GM10248 (cell line): ENCODE measurements around the gene PLEKHH1.
"Not testable (repeated sequence)": the region's sequence is repeated elsewhere in the genome, so short reads cannot be mapped to it uniquely, and the experiment has no call there.

ENCODE experiments used
- CTCF ChIA-PET: fragments of 300-600 bp; sonication (Branson Sonifier 250); formaldehyde crosslinking; extraction: SDS; loops from one replicate; lab custom pipeline; 2021; ENCODE audit warnings: antibody characterized with exemption; lab: Yijun Ruan, JAX
- POLR2A ChIA-PET: fragments of 350-650 bp; sonication (Branson Sonifier 250); formaldehyde crosslinking; extraction: SDS; loops from one replicate; lab custom pipeline; 2020; ENCODE audit warnings: antibody characterized with exemption; lab: Yijun Ruan, JAX
- DNase-seq: peaks from one replicate; pipeline ENCODE4 v3.0.0; 2012; ENCODE audit errors: extremely low spot score
- TF ChIP-seq, protein P1 (sequence below): IDR thresholded peaks from 2 replicates; pipeline ENCODE4 v1.5.1; 2012; ENCODE audit warnings: mild to moderate bottlenecking, low read depth; ENCODE audit errors: extremely low read depth, missing control alignments, control extremely low read depth

PLEKHH1 gene

DNA sequence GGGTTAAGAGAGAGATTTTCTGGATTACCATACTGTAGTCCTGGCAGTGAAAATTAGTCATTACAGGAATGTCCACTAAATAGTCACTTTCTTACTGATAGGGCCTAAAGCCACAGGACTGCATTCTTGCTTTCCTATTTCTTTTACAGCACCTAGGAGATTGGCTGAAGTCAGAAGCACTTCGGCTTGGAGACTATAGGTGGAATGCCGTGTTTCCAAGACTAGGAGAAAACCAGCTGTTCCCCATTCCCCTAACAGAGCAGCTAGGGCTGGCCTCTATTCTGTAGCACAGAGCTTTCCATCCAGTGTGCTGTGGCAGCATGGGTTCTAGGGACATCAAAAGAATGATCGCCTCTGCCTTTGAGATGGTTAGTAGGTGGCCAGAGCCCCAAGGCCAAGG lies 51.9 kb downstream of the PLEKHH1 start:
- TF ChIP-seq, protein P1, sequence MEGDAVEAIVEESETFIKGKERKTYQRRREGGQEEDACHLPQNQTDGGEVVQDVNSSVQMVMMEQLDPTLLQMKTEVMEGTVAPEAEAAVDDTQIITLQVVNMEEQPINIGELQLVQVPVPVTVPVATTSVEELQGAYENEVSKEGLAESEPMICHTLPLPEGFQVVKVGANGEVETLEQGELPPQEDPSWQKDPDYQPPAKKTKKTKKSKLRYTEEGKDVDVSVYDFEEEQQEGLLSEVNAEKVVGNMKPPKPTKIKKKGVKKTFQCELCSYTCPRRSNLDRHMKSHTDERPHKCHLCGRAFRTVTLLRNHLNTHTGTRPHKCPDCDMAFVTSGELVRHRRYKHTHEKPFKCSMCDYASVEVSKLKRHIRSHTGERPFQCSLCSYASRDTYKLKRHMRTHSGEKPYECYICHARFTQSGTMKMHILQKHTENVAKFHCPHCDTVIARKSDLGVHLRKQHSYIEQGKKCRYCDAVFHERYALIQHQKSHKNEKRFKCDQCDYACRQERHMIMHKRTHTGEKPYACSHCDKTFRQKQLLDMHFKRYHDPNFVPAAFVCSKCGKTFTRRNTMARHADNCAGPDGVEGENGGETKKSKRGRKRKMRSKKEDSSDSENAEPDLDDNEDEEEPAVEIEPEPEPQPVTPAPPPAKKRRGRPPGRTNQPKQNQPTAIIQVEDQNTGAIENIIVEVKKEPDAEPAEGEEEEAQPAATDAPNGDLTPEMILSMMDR, result no peak
- no peak for DNase-seq
- CTCF ChIA-PET, result interaction anchor here (0.9 to 38.5 kb wide), 31 partner anchors 8 to 1225 kb away, joined by 3 to 695 read pairs (median 6); partner anchors contain the start of genes PIGH and RDH12
- POLR2A ChIA-PET, result interaction anchor here (1.1 kb wide), 1 partner anchor 82 kb away, joined by 3 read pairs; no protein-coding TSS in a partner anchor

GRCh38 chr14:67586369-67586768 lies 53.3 kb downstream of the PLEKHH1 start:
- CTCF ChIA-PET, result interaction anchor here (0.8 to 38.5 kb wide), 8 partner anchors 10 to 157 kb away, joined by 3 to 695 read pairs (median 104); partner anchors contain the start of genes PIGH and RDH12
- POLR2A ChIA-PET, result no interaction called here
- no peak for DNase-seq
- TF ChIP-seq, protein P1, result no peak

DNA sequence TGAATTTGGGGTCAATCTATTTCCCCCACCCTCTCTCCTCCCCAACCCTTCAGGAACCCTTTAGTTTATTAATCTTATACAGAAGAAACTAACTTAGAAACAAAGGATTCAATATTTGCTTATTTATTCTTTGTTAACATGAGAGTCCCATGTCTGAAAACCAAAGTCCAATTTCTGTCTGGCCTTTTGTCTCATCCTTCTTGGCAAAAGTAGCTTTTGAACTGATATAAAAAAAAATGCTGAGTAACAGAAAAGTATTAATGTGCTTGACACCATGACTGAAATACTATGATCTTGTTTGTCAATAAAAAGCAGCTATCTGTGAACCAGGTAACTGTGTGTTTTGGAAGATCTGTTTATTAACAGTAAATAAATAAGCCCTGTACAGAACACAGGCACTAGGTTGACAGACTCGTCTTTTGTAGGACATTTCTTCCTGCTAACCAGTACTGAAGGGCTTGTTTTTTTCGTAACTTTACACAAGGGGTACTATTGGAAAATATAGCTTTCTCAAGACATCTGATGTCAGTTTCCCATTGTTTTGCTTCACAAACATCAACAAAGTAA lies 56.2 kb downstream of the PLEKHH1 start:
- TF ChIP-seq, protein P1, result no peak
- DNase-seq, result no peak
- ChIA-PET CTCF (interaction anchor here (1.0 to 15.6 kb wide), 10 partner anchors 9 to 1229 kb away, joined by 3 to 313 read pairs (median 5); partner anchors contain the start of genes PIGH and RDH12), POLR2A (no interaction called here)

GRCh38 chr14:67593650-67594049 lies 60.6 kb downstream of the PLEKHH1 start:
- POLR2A ChIA-PET, result not testable (repeated sequence)

DNA sequence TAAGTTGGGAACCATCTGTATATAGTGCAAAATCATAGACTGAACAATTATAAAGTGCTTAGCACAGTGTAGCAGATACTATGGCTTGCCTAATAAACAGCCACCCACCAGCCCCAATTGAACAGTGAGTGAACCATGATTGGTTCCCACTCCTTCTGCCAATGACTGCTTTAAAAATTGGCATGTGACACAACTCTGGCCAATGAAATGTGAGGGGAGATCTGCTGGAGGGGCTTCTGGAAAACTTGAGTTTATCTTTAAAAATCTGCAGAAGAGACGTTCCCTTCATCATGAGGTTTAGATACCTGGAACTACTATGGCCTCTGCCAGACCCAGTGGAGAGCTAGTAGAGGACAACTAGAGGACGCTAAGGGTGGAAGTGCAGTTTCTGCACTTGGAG lies 62.3 kb downstream of the PLEKHH1 start:
- DNase-seq, result no peak
- ChIA-PET CTCF (no interaction called here), POLR2A (no interaction called here)
- TF ChIP-seq, protein P1, result no peak

More at GRCh38 chr14:67593650-67594049, 60.6 kb downstream of the PLEKHH1 start:
- not testable (repeated sequence) for DNase-seq
- CTCF ChIA-PET, result interaction anchor here (1.0 to 1.7 kb wide), 3 partner anchors 9 to 111 kb away, joined by 3 to 5 read pairs (median 4); no protein-coding TSS in a partner anchor

DNA sequence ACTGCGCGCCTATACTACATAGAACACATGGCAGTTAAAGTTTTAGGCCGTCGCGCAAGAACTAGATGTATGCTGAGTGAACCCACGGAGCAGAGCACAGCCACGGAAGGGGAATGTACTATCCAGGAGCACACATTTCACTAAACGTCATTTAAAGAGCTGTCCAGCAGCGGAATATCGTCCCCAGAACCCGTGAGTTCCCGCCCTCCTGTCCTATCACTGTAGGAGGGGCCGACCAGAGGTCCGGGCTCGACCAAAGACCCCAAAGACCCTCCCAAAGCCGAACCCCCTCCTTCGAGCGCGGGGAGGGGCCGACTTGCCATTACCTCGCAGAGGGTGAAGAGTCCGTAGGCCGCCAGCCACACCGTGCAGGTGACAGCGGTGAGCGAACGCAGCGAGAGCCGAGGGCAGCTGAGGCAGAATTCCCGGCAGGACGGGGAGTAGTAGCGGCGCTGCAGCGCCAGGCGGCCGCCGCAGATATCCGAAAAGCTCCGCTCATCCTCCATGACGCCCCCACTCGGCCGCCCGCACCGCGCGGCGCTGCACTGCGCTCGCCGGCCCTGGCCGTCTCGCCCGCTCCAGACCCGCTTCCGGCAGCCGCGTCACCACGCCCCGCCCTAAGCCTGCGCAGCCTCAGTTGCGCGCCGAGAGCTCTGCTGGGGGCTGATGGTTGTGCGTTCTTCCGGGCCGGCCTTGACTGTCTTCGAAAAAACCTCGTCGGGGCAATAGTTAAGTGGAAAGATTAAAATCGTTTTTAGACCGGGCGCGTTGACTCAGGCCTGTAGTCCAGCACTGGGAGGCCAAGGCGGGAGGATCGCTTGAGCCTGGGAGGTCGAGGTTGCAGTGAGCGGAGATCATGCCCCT lies 66.8 kb downstream of the PLEKHH1 start, which contains the start of gene PIGH:
TSS of gene PIGH (minus strand) at position 571 of the 864 bp plus-strand sequence. CDS start at position 506, 65 bp downstream.
- POLR2A ChIA-PET, result interaction anchor here (0.6 to 1.2 kb wide), 3 partner anchors 12 to 73 kb away, joined by 3 to 4 read pairs (median 4); no protein-coding TSS in a partner anchor
- TF ChIP-seq, protein P1, result peak; percentile 54
- DNase-seq, result peak; percentile 95
- CTCF ChIA-PET, result interaction anchor here (0.6 to 3.7 kb wide), 33 partner anchors 9 to 1241 kb away, joined by 3 to 46 read pairs (median 6); partner anchors contain the start of genes ARG2, ATP6V1D, RDH11 and VTI1B

DNA sequence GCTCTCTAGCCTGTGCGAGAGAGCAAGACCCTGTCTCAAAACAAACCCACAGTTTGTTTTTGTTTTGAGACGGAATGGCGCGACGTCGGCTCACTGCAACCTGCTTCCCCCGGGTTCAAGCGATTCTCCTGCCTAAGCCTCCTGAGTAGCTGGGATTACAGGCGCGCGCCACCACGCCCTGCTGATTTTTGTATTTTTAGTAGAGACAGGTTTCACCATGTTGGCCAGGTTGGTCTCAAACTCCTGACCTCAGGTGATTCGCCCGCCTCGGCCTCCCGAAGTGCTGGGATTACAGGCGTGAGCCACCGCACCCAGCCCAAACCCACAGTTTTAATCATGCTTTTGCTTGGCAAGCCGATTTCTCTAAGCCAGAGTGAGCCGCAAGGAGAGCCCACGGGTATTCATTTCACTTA lies 67.5 kb downstream of the PLEKHH1 start:
- DNase-seq, result not testable (repeated sequence)
- POLR2A ChIA-PET, result interaction anchor here (1.2 kb wide), 1 partner anchor 11 kb away, joined by 3 read pairs; no protein-coding TSS in a partner anchor
- CTCF ChIA-PET, result interaction anchor here (0.6 to 3.7 kb wide), 32 partner anchors 8 to 1241 kb away, joined by 3 to 46 read pairs (median 6); partner anchors contain the start of genes ARG2, ATP6V1D, RDH11 and VTI1B
